H9 (cell line): ENCODE data around the gene DCHS1. TPM values are rescaled to one million over a fixed set of nuclear protein-coding genes. Genes with fewer than 3 reads are reported as not detected.

Experiments used
- DNase-seq: peaks from one replicate; pipeline ENCODE4 v3.0.0-alpha.2; 2017
- H2AFZ ChIP-seq: one replicate; pipeline ENCODE4 v1.6.1; 2013; ENCODE audit warnings: mild to moderate bottlenecking, low read length, control low read depth, moderate library complexity
- H2AK5ac ChIP-seq: 2 replicates; pipeline ENCODE4 v1.6.1; 2013; ENCODE audit warnings: low read length, control low read depth, mixed read lengths; ENCODE audit not compliant: insufficient read length
- H2BK120ac ChIP-seq: one replicate; pipeline ENCODE4 v1.6.1; 2013; ENCODE audit warnings: low read depth, mild to moderate bottlenecking, low read length, control low read depth, inconsistent platforms; ENCODE audit not compliant: poor library complexity, severe bottlenecking
- H2BK12ac ChIP-seq: 2 replicates; pipeline ENCODE4 v1.6.1; 2013; ENCODE audit warnings: low read length, control low read depth, mixed read lengths, low read depth; ENCODE audit not compliant: insufficient read length
- H2BK15ac ChIP-seq: 2 replicates; pipeline ENCODE4 v1.6.1; 2013; ENCODE audit warnings: low read depth, low read length, control low read depth
- H2BK20ac ChIP-seq: one replicate; pipeline ENCODE4 v1.6.1; 2013; ENCODE audit warnings: low read depth, mild to moderate bottlenecking, low read length, control low read depth, inconsistent platforms; ENCODE audit not compliant: poor library complexity, severe bottlenecking
- H2BK5ac ChIP-seq: 2 replicates; pipeline ENCODE4 v1.6.1; 2013; ENCODE audit warnings: low read length, control low read depth, mixed read lengths; ENCODE audit not compliant: insufficient read length
- H3K14ac ChIP-seq: 2 replicates; pipeline ENCODE4 v1.6.1; 2013; ENCODE audit warnings: low read length, control low read depth; ENCODE audit not compliant: insufficient read depth
- H3K18ac ChIP-seq: 2 replicates; pipeline ENCODE4 v1.6.1; 2013; ENCODE audit warnings: low read depth, mild to moderate bottlenecking, mixed read lengths, low read length, control low read depth; ENCODE audit not compliant: insufficient read length
- H3K23ac ChIP-seq: 2 replicates; pipeline ENCODE4 v1.6.1; 2013; ENCODE audit warnings: low read length, control low read depth, mixed read lengths, low read depth; ENCODE audit not compliant: insufficient read length
- H3K23me2 ChIP-seq: 2 replicates; pipeline ENCODE4 v1.6.1; 2013; ENCODE audit warnings: low read depth, mild to moderate bottlenecking, mixed read lengths, low read length, control low read depth; ENCODE audit not compliant: insufficient read length, poor library complexity, severe bottlenecking
- H3K27ac ChIP-seq: 2 replicates; pipeline ENCODE4 v1.5.1; 2013; ENCODE audit warnings: low read length, control low read depth, mixed read lengths, low read depth; ENCODE audit not compliant: insufficient read length
- H3K27me3 ChIP-seq: 2 replicates; pipeline ENCODE4 v1.6.1; 2013; ENCODE audit warnings: low read length, control low read depth, inconsistent platforms; ENCODE audit not compliant: insufficient read depth
- H3K4ac ChIP-seq: 2 replicates; pipeline ENCODE4 v1.6.1; 2013; ENCODE audit warnings: low read depth, mild to moderate bottlenecking, control low read depth, inconsistent platforms, low read length, moderate library complexity
- H3K4me1 ChIP-seq: 2 replicates; pipeline ENCODE4 v1.6.1; 2013; ENCODE audit warnings: low read length, control low read depth, inconsistent platforms; ENCODE audit not compliant: insufficient read depth
- H3K4me2 ChIP-seq: 2 replicates; pipeline ENCODE4 v1.6.1; 2013; ENCODE audit warnings: low read length, control low read depth, mixed read lengths; ENCODE audit not compliant: insufficient read length, insufficient read depth
- H3K56ac ChIP-seq: 2 replicates; pipeline ENCODE4 v1.6.1; 2013; ENCODE audit warnings: low read depth, mild to moderate bottlenecking, mixed read lengths, low read length, control low read depth; ENCODE audit not compliant: insufficient read length
- H3K79me1 ChIP-seq: 2 replicates; pipeline ENCODE4 v1.6.1; 2013; ENCODE audit warnings: low read depth, mild to moderate bottlenecking, moderate library complexity, low read length, control low read depth, inconsistent platforms; ENCODE audit not compliant: insufficient read depth, poor library complexity, severe bottlenecking
- H3K79me2 ChIP-seq: 2 replicates; pipeline ENCODE4 v1.6.1; 2013; ENCODE audit warnings: low read length, control low read depth, inconsistent platforms; ENCODE audit not compliant: insufficient read depth
- H3K9ac ChIP-seq: 2 replicates; pipeline ENCODE4 v1.6.1; 2013; ENCODE audit warnings: low read length, control low read depth, mixed read lengths; ENCODE audit not compliant: insufficient read length; ENCODE audit errors: extremely low read depth
- H3K9me3 ChIP-seq: one replicate; pipeline ENCODE4 v1.6.1; 2013; ENCODE audit warnings: low read depth, low read length, inconsistent platforms; ENCODE audit not compliant: control insufficient read depth
- H3T11ph ChIP-seq: one replicate; pipeline ENCODE4 v1.6.1; 2013; ENCODE audit warnings: mild to moderate bottlenecking, low read length, control low read depth, inconsistent platforms
- H4K20me1 ChIP-seq: one replicate; pipeline ENCODE4 v1.6.1; 2013; ENCODE audit not compliant: control insufficient read depth, insufficient read length, insufficient read depth
- H4K5ac ChIP-seq: 2 replicates; pipeline ENCODE4 v1.6.1; 2013; ENCODE audit warnings: low read depth, mild to moderate bottlenecking, mixed read lengths, low read length, control low read depth; ENCODE audit not compliant: insufficient read length
- H4K8ac ChIP-seq: replicated peaks from 2 replicates; pipeline ENCODE4 v1.6.1; 2013; ENCODE audit warnings: low read length, control low read depth, mixed read lengths, low read depth; ENCODE audit not compliant: insufficient read length
- H4K91ac ChIP-seq: 2 replicates; pipeline ENCODE4 v1.6.1; 2013; ENCODE audit warnings: low read depth, mild to moderate bottlenecking, moderate library complexity, mixed read lengths, low read length, control low read depth; ENCODE audit not compliant: insufficient read length
- H3K27ac Mint-ChIP-seq, 3 experiments: 2 replicates in 2 of 3; 3 replicates in 1 of 3; pipeline ENCODE4 v1.8.0; 2020 to 2021; ENCODE audit warnings: mixed read lengths in 3 of 3, mild to moderate bottlenecking in 1 of 3, moderate library complexity in 1 of 3
- H3K27me3 Mint-ChIP-seq: 2 replicates; pipeline ENCODE4 v1.8.0; 2021; ENCODE audit warnings: low read depth, mild to moderate bottlenecking, moderate library complexity, mixed read lengths
- H3K36me3 Mint-ChIP-seq, 3 experiments: 2 replicates in 2 of 3; 3 replicates in 1 of 3; pipeline ENCODE4 v1.8.0; 2020 to 2021; ENCODE audit warnings: low read depth in 3 of 3, mixed read lengths in 3 of 3; ENCODE audit not compliant: insufficient read depth in 1 of 3
- H3K4me1 Mint-ChIP-seq, 2 experiments: 2 replicates each; pipeline ENCODE4 v1.8.0; 2020; ENCODE audit warnings: mixed read lengths in 2 of 2
- H3K4me3 Mint-ChIP-seq, 2 experiments: 2 replicates in 1 of 2; 3 replicates in 1 of 2; pipeline ENCODE4 v1.8.0; 2020 to 2021; ENCODE audit warnings: mild to moderate bottlenecking in 2 of 2, mixed read lengths in 2 of 2, moderate library complexity in 1 of 2
- H3K9me3 Mint-ChIP-seq, 2 experiments: 2 replicates in 1 of 2; 3 replicates in 1 of 2; pipeline ENCODE4 v1.8.0; 2020; ENCODE audit warnings: mild to moderate bottlenecking in 2 of 2, mixed read lengths in 2 of 2, moderate library complexity in 1 of 2
- WGBS: extraction: QIAGEN DNeasy Blood & Tissue Kit; methylation state at CpG from one replicate; pipeline ENCODE4 v1.1.7; 2013; ENCODE audit warnings: missing lambda C conversion rate, low lambda C conversion rate, mixed read lengths; ENCODE audit not compliant: insufficient read length; ENCODE audit errors: extremely low coverage; 5-methylcytosine and 5-hydroxymethylcytosine counted together
- total RNA-seq: library from RNA; stranded (reverse); gene quantifications from 2 replicates; pipeline ENCODE4 v1.2.1, GENCODE V29; 2021
- TF ChIP-seq, protein P1 (sequence below): fragments of 200-600 bp; sonication (generic); conservative IDR thresholded peaks from 3 replicates; pipeline ENCODE4 v1.8.0; 2021; ENCODE audit warnings: antibody characterized with exemption, mild to moderate bottlenecking

DCHS1 gene
- total RNA-seq, 1 experiment from 2014 or later: 12.5 TPM

DNA sequence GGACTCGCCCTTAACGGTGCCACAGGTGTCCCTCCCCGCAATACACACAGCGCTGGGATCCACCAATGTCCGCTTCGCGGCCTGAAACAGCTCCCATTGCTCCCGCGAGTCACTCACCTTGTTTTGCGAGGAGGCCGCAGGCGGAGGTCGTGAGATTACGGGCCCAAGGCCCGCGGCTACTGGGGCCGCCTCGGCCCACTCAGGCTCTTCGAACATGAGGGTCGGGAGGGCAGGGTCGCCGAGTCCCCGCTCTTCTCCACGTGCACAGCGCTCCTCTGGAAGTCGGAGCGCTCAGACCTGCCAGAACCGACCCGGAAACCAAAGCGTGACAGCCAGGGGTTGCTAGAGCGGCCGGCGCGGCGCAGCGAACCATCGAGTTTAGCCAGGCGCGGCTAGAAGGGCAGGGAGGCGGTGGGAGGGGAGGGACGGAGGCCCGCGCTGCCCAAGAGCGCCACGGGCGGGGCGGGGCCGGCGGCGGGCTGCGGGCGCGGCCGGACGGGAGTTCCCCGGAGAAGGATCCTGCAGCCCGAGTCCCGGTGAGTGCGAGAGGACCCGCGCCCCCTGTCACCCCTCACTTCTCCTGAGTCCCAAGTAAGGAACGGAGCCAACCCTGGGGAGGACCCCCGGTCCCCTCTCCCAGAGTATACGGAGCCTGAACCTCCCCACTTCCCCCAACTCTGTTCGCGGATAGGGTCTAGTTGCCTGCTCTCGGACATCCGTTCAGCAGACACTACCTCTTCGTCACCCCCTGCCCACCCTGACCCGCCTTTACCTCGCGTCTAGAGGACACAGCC is 52.1 kb downstream of the DCHS1 start, which contains the start of the genes ILK and RRP8:
Gene ILK (plus strand): TSS at position 488 of the 794 bp plus-strand sequence. CDS start 498 bp downstream, outside the sequence.
Gene RRP8 (minus strand): TSS at position 330 of the 794 bp plus-strand sequence. CDS start 114 bp downstream, at position 216.
- no CpG with 5 or more reads among the region's 72 CpGs for WGBS
- no peak within 1 kb of the TSS for H3K56ac ChIP-seq
- peak; percentile 88 for DNase-seq
- peaks cover 12 to 49% (median 35%) of the 10 kb centered on the region in 3 experiments; a peak in 6 of 7 replicates for H3K36me3 Mint-ChIP-seq
- H4K8ac ChIP-seq: no peak within 1 kb of the TSS
- no peak within 1 kb of the TSS for H3K27ac ChIP-seq
- no peak within 1 kb of the TSS for H3K23ac ChIP-seq
- H3K9me3 Mint-ChIP-seq: no peaks in the 10 kb centered on the region
- no peaks in the 10 kb centered on the region; the same call in 1 of the 2 replicates for H3K27me3 Mint-ChIP-seq
- H3K4ac ChIP-seq: no peak within 1 kb of the TSS; the same call in 1 of the 2 replicates
- no peaks in the 10 kb centered on the region for H3K79me1 ChIP-seq
- no peak within 1 kb of the TSS for H2AFZ ChIP-seq
- no peak within 1 kb of the TSS for H2BK120ac ChIP-seq
- H3K4me2 ChIP-seq: peak within 1 kb of the TSS; percentile 88
- peaks cover 7% of the 10 kb centered on the region; the same call in 1 of the 2 replicates for H3K79me2 ChIP-seq
- no peaks in the 10 kb centered on the region for H3K27me3 ChIP-seq
- no peak within 1 kb of the TSS for H4K91ac ChIP-seq
- H2BK5ac ChIP-seq: peak within 1 kb of the TSS; percentile 25
- H2BK12ac ChIP-seq: no peak within 1 kb of the TSS
- H2AK5ac ChIP-seq: no peak within 1 kb of the TSS
- H3K4me1 ChIP-seq: peaks cover 3% of the 10 kb centered on the region; the same call in 1 of the 2 replicates
- no peak within 1 kb of the TSS for H3T11ph ChIP-seq
- peak within 1 kb of the TSS; percentile 86 for H3K18ac ChIP-seq
- H3K23me2 ChIP-seq: peaks cover 15% of the 10 kb centered on the region
- no peak within 1 kb of the TSS for H2BK20ac ChIP-seq
- H3K9ac ChIP-seq: peak within 1 kb of the TSS; percentile 95
- no peaks in the 10 kb centered on the region for H3K9me3 ChIP-seq
- peak within 1 kb of the TSS; percentile 91; the same call in 1 of the 2 replicates for H3K14ac ChIP-seq
- H3K4me1 Mint-ChIP-seq: peaks cover 15 to 16% of the 10 kb centered on the region in 2 experiments
- TF ChIP-seq, protein P1, sequence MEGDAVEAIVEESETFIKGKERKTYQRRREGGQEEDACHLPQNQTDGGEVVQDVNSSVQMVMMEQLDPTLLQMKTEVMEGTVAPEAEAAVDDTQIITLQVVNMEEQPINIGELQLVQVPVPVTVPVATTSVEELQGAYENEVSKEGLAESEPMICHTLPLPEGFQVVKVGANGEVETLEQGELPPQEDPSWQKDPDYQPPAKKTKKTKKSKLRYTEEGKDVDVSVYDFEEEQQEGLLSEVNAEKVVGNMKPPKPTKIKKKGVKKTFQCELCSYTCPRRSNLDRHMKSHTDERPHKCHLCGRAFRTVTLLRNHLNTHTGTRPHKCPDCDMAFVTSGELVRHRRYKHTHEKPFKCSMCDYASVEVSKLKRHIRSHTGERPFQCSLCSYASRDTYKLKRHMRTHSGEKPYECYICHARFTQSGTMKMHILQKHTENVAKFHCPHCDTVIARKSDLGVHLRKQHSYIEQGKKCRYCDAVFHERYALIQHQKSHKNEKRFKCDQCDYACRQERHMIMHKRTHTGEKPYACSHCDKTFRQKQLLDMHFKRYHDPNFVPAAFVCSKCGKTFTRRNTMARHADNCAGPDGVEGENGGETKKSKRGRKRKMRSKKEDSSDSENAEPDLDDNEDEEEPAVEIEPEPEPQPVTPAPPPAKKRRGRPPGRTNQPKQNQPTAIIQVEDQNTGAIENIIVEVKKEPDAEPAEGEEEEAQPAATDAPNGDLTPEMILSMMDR: no peak
- H3K27ac Mint-ChIP-seq: no peak within 1 kb of the TSS
- H3K4me3 Mint-ChIP-seq: no peak within 1 kb of the TSS
- no peak within 1 kb of the TSS for H2BK15ac ChIP-seq
- no peak within 1 kb of the TSS for H4K5ac ChIP-seq
- no peaks in the 10 kb centered on the region for H4K20me1 ChIP-seq
